HG02943 (cell line): ENCODE results near the gene HHAT.

Experiments
- ATAC-seq: cut with Tn5 transposase; IDR thresholded peaks from one replicate; pipeline ENCODE4 v1.9.1; 2021; ENCODE audit warnings: mild to moderate bottlenecking, low read depth, moderate library complexity; ENCODE audit not compliant: unreplicated experiment

HHAT gene

GRCh38 chr1:210477328-210477924 lies 148.7 kb downstream of the HHAT start:
- no peak for ATAC-seq

GRCh38 chr1:210478820-210479219 lies 150.1 kb downstream of the HHAT start:
- no peak for ATAC-seq

- ATAC-seq: no peak
Observed at GRCh38 chr1:210482491-210482890, 153.8 kb downstream of the HHAT start.

GRCh38 chr1:210482945-210483617 lies 154.4 kb downstream of the HHAT start:
- ATAC-seq: no peak

- ATAC-seq: no peak
Observed at GRCh38 chr1:210483821-210484220, 155.1 kb downstream of the HHAT start.

GRCh38 chr1:210487021-210487420 lies 158.3 kb downstream of the HHAT start:
- no peak for ATAC-seq

- ATAC-seq: no peak
Observed at GRCh38 chr1:210489491-210489890, 160.8 kb downstream of the HHAT start.

- ATAC-seq: no peak
Observed at GRCh38 chr1:210490781-210491180, 162.1 kb downstream of the HHAT start.

- no peak for ATAC-seq
Observed at GRCh38 chr1:210496063-210496462, 167.4 kb downstream of the HHAT start.

- ATAC-seq: no peak
Observed at GRCh38 chr1:210499956-210500355, 171.3 kb downstream of the HHAT start.

GRCh38 chr1:210500831-210501230 lies 172.1 kb downstream of the HHAT start:
- no peak for ATAC-seq

- no peak for ATAC-seq
Observed at GRCh38 chr1:210504286-210504685, 175.6 kb downstream of the HHAT start.

GRCh38 chr1:210505601-210506496 lies 177.1 kb downstream of the HHAT start:
- ATAC-seq: no peak

- no peak for ATAC-seq
Observed at GRCh38 chr1:210506689-210507088, 178.0 kb downstream of the HHAT start.

- ATAC-seq: no peak
Observed at GRCh38 chr1:210516092-210516656, 187.5 kb downstream of the HHAT start.

- ATAC-seq: no peak
Observed at GRCh38 chr1:210516697-210517459, 188.2 kb downstream of the HHAT start.

GRCh38 chr1:210523830-210524229 lies 195.1 kb downstream of the HHAT start:
- ATAC-seq: no peak

GRCh38 chr1:210525716-210526454 lies 197.2 kb downstream of the HHAT start:
- no peak for ATAC-seq

GRCh38 chr1:210527091-210527490 lies 198.4 kb downstream of the HHAT start:
- no peak for ATAC-seq
